Measurements from ENCODE around the gene TRAIP.
A peak's percentile ranks its signal among the peaks of the same experiment; 100 is the strongest.

TRAIP gene

DNA sequence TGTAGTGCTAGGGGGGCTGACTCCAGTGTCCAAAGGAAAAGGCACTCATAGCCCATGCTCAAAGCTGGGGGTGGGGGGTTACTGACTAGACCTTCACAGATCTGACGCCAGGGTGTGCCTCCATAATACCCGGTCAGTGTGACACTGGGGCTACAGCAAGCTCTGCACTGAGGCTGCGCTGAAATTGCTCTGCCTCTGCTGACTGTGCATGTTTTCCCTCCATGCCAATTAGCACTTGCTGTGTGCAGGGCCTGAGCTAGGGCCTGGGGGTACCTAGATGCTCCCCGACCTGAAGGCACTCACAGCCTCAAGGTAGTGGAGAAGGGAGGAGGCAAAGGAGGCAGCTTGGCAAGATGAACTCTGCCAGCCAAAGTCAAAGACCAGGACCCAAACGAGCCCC lies 8.1 kb upstream of the TRAIP start:
- Mint-ChIP-seq H3K27me3 (ENCODE audit: low read depth, poor library complexity) (peaks cover 16% of the 10 kb centered on the region), H3K4me1 (peaks cover 37% of the 10 kb centered on the region), H3K4me3 (no peak overlapping the region), H3K36me3 (ENCODE audit: low read depth) (no peaks in the 10 kb centered on the region), H3K27ac (no peak overlapping the region), H3K9me3 (no peaks in the 10 kb centered on the region)
- TF ChIP-seq CTCF (IDR thresholded peaks at IDR 0.05) = no peak
- DNase-seq = no peak

DNA sequence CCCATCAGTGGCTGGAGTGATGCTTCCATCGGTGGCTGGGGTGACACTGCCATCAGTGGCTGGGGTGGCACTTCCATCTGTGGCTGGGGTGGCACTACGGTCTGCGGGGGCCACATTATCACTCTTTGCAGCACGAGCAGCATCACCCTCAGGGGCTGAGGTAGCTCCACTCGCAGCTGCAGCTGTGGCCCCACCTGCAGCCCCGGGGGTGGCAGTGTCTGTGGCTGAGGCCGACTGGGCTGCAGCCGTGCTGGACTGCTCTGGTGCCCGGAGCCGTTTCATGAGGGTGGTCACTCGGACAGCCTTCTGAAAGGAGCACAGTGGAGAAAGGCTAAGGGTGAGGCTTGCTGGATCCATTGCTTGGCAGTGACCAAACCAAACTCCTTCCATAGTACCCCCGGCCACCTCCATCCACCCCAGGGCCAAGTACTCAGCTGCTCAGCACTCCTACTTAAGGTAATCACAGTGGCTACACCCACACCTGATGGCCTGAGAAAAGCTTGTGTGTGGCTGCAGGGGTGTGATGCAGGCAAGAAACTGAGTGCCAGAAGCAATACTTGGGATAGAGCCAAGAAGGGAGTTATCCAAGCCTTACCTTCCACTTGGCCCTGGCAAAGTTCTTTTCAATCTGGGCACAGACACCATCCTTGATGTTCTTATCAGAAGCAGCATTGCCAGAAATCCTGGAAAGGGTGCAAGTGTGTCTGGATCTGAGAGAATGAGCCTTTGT lies 3.4 kb upstream of the TRAIP start:
- no peak overlapping the region for H3K27ac Mint-ChIP-seq
- H3K9me3 Mint-ChIP-seq = no peaks in the 10 kb centered on the region
- H3K4me1 Mint-ChIP-seq = peaks cover 17% of the 10 kb centered on the region
- TF ChIP-seq CTCF (IDR thresholded peaks at IDR 0.05) = no peak
- peaks cover 3% of the 10 kb centered on the region for H3K27me3 Mint-ChIP-seq (ENCODE audit: low read depth, poor library complexity)
- no peak for DNase-seq
- no peak overlapping the region for H3K4me3 Mint-ChIP-seq
- no peaks in the 10 kb centered on the region for H3K36me3 Mint-ChIP-seq (ENCODE audit: low read depth)

DNA sequence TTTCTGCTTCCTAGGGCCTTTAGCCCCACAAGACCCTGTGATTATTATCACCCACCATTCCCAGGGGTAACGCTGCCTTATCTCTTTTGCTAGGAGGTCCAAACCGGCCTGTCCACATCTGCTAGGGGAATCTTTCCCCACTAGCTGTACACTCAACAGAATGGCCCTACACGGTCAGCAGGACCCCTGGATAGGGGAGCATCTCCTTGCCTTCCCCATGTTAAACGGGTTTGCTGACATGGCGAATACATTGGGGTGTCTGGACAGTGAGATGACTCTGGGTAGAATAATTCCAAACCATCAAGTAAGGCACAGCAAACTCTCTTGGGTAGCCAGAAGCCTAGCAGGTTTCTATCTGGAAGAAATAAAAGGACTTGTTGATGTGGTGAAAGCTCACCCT lies 702 bp downstream of the TRAIP start:
- no peak for TF ChIP-seq CTCF (IDR thresholded peaks at IDR 0.05)
- Mint-ChIP-seq H3K27me3 (ENCODE audit: low read depth, poor library complexity) (no peaks in the 10 kb centered on the region), H3K4me1 (peaks cover 19% of the 10 kb centered on the region), H3K27ac (no peak overlapping the region), H3K4me3 (peak overlapping the region; percentile 98), H3K9me3 (no peaks in the 10 kb centered on the region), H3K36me3 (ENCODE audit: low read depth) (peaks cover 10% of the 10 kb centered on the region)
- DNase-seq = no peak

GRCh38 chr3:49845694-49846093 lies 10.7 kb downstream of the TRAIP start:
- DNase-seq = no peak
- Mint-ChIP-seq H3K9me3 (no peaks in the 10 kb centered on the region), H3K36me3 (ENCODE audit: low read depth) (peaks cover 20% of the 10 kb centered on the region), H3K4me1 (peaks cover 4% of the 10 kb centered on the region), H3K4me3 (no peak overlapping the region), H3K27ac (no peak overlapping the region), H3K27me3 (ENCODE audit: low read depth, poor library complexity) (peaks cover 2% of the 10 kb centered on the region)
- no peak for TF ChIP-seq CTCF (IDR thresholded peaks at IDR 0.05)

DNA sequence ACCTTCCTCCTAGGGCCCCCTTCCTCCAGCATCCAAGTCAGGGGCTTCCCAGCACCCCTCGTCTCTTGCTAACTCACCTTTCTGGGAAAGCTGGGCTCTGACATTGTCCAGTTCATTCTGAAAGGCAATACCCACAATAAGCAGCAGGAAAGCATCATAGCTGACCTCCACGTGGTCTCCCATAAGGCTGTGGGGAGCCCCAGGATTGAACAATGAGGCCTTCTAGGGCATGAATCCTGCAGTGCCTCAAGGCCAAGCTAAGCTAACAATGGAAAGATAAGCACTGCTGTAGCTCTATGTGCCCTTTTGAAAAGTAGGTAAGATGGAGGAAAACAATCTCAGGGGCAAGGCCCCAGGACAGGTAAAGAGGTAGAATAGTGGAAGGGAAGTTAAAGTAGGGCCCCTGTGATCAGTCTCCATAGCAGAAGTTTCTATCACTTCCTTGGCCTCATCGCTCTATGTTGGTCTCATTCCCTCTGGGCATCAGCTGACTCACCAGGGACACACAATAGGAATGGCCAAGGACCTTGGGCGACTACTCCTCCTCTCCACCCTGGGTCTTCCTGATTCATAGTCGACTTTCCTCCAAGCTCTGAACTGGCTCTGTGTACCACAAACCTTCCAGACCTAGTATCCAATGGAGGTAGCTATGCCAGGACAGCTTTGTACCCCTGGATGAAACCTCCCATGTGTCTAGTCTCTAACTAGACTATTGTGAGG lies 11.7 kb downstream of the TRAIP start:
- H3K4me1 Mint-ChIP-seq = peaks cover 4% of the 10 kb centered on the region
- H3K27me3 Mint-ChIP-seq (ENCODE audit: low read depth, poor library complexity) = peaks cover 2% of the 10 kb centered on the region
- H3K36me3 Mint-ChIP-seq (ENCODE audit: low read depth) = peaks cover 20% of the 10 kb centered on the region
- no peak for TF ChIP-seq CTCF (IDR thresholded peaks at IDR 0.05)
- no peak overlapping the region for H3K4me3 Mint-ChIP-seq
- H3K9me3 Mint-ChIP-seq = no peaks in the 10 kb centered on the region
- no peak for DNase-seq
- H3K27ac Mint-ChIP-seq = no peak overlapping the region
